Endothelial cell (in vitro differentiated cells): ENCODE results near the gene ZNF536. TPM values are rescaled to one million over a fixed set of nuclear protein-coding genes. Genes with fewer than 3 reads are reported as not detected.

Experiments
- DNase-seq: peaks from one replicate; pipeline ENCODE4 v3.0.0; 2021; ENCODE audit warnings: low spot score
- H3K27ac Mint-ChIP-seq: one replicate; pipeline ENCODE4 v1.8.0; 2021; ENCODE audit warnings: mixed read lengths, inconsistent platforms; ENCODE audit not compliant: unreplicated experiment
- H3K27me3 Mint-ChIP-seq: one replicate; pipeline ENCODE4 v1.8.0; 2021; ENCODE audit warnings: mild to moderate bottlenecking, moderate library complexity, mixed read lengths, inconsistent platforms; ENCODE audit not compliant: unreplicated experiment
- H3K36me3 Mint-ChIP-seq: one replicate; pipeline ENCODE4 v1.8.0; 2021; ENCODE audit warnings: mild to moderate bottlenecking, low read depth, mixed read lengths, inconsistent platforms; ENCODE audit not compliant: unreplicated experiment
- H3K4me1 Mint-ChIP-seq: one replicate; pipeline ENCODE4 v1.8.0; 2021; ENCODE audit warnings: mild to moderate bottlenecking, mixed read lengths, inconsistent platforms; ENCODE audit not compliant: unreplicated experiment
- H3K4me3 Mint-ChIP-seq: one replicate; pipeline ENCODE4 v1.8.0; 2021; ENCODE audit warnings: mild to moderate bottlenecking, mixed read lengths, inconsistent platforms; ENCODE audit not compliant: unreplicated experiment
- H3K9me3 Mint-ChIP-seq: one replicate; pipeline ENCODE4 v1.8.0; 2021; ENCODE audit warnings: mixed read lengths, inconsistent platforms; ENCODE audit not compliant: unreplicated experiment
- CTCF ChIP-seq: fragments of 200-600 bp; sonication (generic); IDR thresholded peaks from one replicate; pipeline ENCODE4 v1.5.0; 2021; ENCODE audit warnings: antibody characterized with exemption; ENCODE audit not compliant: unreplicated experiment
- total RNA-seq: library from RNA; stranded (reverse); fragmentation: NEBNext Ultra II Directional; extraction: Animal tissue kit (Norgen Biotek cat#: 25700); gene quantifications from one replicate; pipeline ENCODE4 v1.2.1, GENCODE V29; 2021; ENCODE audit not compliant: unreplicated experiment

Gene ZNF536
- total RNA-seq, 1 donor from 2014 or later = 0.33 TPM

GRCh38 chr19:30593975-30594745, 222.0 kb downstream of the ZNF536 start:
- no peak for TF ChIP-seq CTCF
- Mint-ChIP-seq H3K27ac (no peak overlapping the region), H3K4me3 (no peak overlapping the region), H3K36me3 (no peaks in the 10 kb centered on the region), H3K27me3 (no peaks in the 10 kb centered on the region), H3K9me3 (no peaks in the 10 kb centered on the region), H3K4me1 (peaks cover 4% of the 10 kb centered on the region)
- DNase-seq = no peak

- Mint-ChIP-seq H3K9me3 (no peaks in the 10 kb centered on the region), H3K36me3 (no peaks in the 10 kb centered on the region), H3K27ac (no peak overlapping the region), H3K4me1 (peaks cover 4% of the 10 kb centered on the region), H3K4me3 (no peak overlapping the region), H3K27me3 (no peaks in the 10 kb centered on the region)
- no peak for DNase-seq
- TF ChIP-seq CTCF = no peak
Observed at GRCh38 chr19:30596268-30596667, 224.1 kb downstream of the ZNF536 start.

GRCh38 chr19:30596813-30597399, 224.7 kb downstream of the ZNF536 start:
- no peak for DNase-seq
- no peaks in the 10 kb centered on the region for H3K36me3 Mint-ChIP-seq
- no peak overlapping the region for H3K4me3 Mint-ChIP-seq

GRCh38 chr19:30598688-30599087, 226.5 kb downstream of the ZNF536 start:
- Mint-ChIP-seq H3K9me3 (no peaks in the 10 kb centered on the region), H3K4me1 (peaks cover 4% of the 10 kb centered on the region), H3K27ac (no peak overlapping the region), H3K27me3 (no peaks in the 10 kb centered on the region), H3K36me3 (no peaks in the 10 kb centered on the region), H3K4me3 (no peak overlapping the region)
- TF ChIP-seq CTCF = no peak
- no peak for DNase-seq

More at GRCh38 chr19:30596813-30597399, 224.7 kb downstream of the ZNF536 start:
- no peaks in the 10 kb centered on the region for H3K9me3 Mint-ChIP-seq
- TF ChIP-seq CTCF = no peak
- no peaks in the 10 kb centered on the region for H3K27me3 Mint-ChIP-seq
- H3K4me1 Mint-ChIP-seq = peaks cover 4% of the 10 kb centered on the region
- H3K27ac Mint-ChIP-seq = no peak overlapping the region
